Naive thymus-derived CD8-positive, alpha-beta T cell (primary cell): ENCODE results near the gene ACTA1. TPM values are rescaled to one million over a fixed set of nuclear protein-coding genes. Genes with fewer than 3 reads are reported as not detected.
"Not testable (repeated sequence)": the region's sequence is repeated elsewhere in the genome, so short reads cannot be mapped to it uniquely, and the experiment has no call there.

Source experiments
- ATAC-seq, 2 donors: fragments of 150-1000 bp; cut with Tn5 transposase in 1 of 2; sonication (Bioruptor Pico), chemical (Tn5 transposase) in 1 of 2; 1 replicate in 1 of 2; 2 replicates in 1 of 2; pipeline ENCODE4 v1.10.0; 2021; ENCODE audit warnings: mild to moderate bottlenecking in 2 of 2, moderate library complexity in 2 of 2
- POLR2A ChIA-PET: fragments of 350-600 bp; sonication (Branson Sonifier 250); formaldehyde crosslinking; loops from one replicate; lab custom pipeline; 2021; ENCODE audit warnings: antibody characterized with exemption; lab: Charles Lee
- DNase-seq, 10 donors: peaks; one replicate each; pipeline versions ENCODE4 v3.0.0 to v3.0.0-alpha.2; 2020 to 2022
- H3K27ac Mint-ChIP-seq, 10 donors: one replicate each; pipeline ENCODE4 v1.8.0; 2020 to 2022; ENCODE audit warnings: mild to moderate bottlenecking in 10 of 10, mixed read lengths in 10 of 10, moderate library complexity in 4 of 10, inconsistent platforms in 1 of 10
- H3K27me3 Mint-ChIP-seq, 5 donors: one replicate each; pipeline ENCODE4 v1.8.0; 2021 to 2022; ENCODE audit warnings: mixed read lengths in 5 of 5
- H3K36me3 Mint-ChIP-seq, 3 donors: one replicate each; pipeline ENCODE4 v1.8.0; 2020 to 2022; ENCODE audit warnings: mixed read lengths in 3 of 3, mild to moderate bottlenecking in 2 of 3, inconsistent platforms in 1 of 3
- H3K4me1 Mint-ChIP-seq, 4 donors: one replicate each; pipeline ENCODE4 v1.8.0; 2021 to 2022; ENCODE audit warnings: mixed read lengths in 4 of 4
- H3K4me3 Mint-ChIP-seq, 10 donors: one replicate each; pipeline ENCODE4 v1.8.0; 2020 to 2022; ENCODE audit warnings: mild to moderate bottlenecking in 10 of 10, mixed read lengths in 10 of 10, moderate library complexity in 6 of 10, inconsistent platforms in 1 of 10
- H3K9me3 Mint-ChIP-seq, 9 donors: one replicate each; pipeline ENCODE4 v1.8.0; 2020 to 2022; ENCODE audit warnings: mixed read lengths in 9 of 9, mild to moderate bottlenecking in 3 of 9, inconsistent platforms in 1 of 9, moderate library complexity in 1 of 9
- polyA plus RNA-seq, 3 donors: library from polyadenylated mRNA; unstranded; fragments of 300-500 nt; fragmentation: Illumina TruSeq; gene quantifications; one replicate each; pipeline ENCODE4 v1.2.3, GENCODE V29; 2021
- total RNA-seq, 8 experiments: library from RNA in 2 of 8; stranded (reverse) in 2 of 8; gene quantifications; one replicate each; pipeline ENCODE4 v1.2.3 and lab custom pipeline; 2021 to 2026

ACTA1 gene
- total RNA-seq (under 1 TPM; 0.34 to 0.36 TPM), polyA plus RNA-seq (not detected), total RNA-seq (lab: John Stamatoyannopoulos, UW) (0 to 0.64 (median 0.16) reads per million in 6 experiments)

GRCh38 chr1:229434005-229434640, at the start of gene ACTA1:
TSS of gene ACTA1 (minus strand) at chr1:229434094. CDS start at chr1:229433115, 979 bp downstream.
- peaks cover 2 to 8% (median 6%) of the 10 kb centered on the region in 3 donors for H3K36me3 Mint-ChIP-seq
- H3K4me1 Mint-ChIP-seq = peaks cover 5 to 27% (median 23%) of the 10 kb centered on the region in 4 donors
- H3K27ac Mint-ChIP-seq = no peak within 1 kb of the TSS
- POLR2A ChIA-PET = no interaction called here
- H3K4me3 Mint-ChIP-seq = peak within 1 kb of the TSS in 7 of 10 donors; percentile 3 to 84 (median 67)
- DNase-seq (no peak), ATAC-seq (no peak)
- peaks cover 0 to 3% (median 0%) of the 10 kb centered on the region in 9 donors for H3K9me3 Mint-ChIP-seq
- H3K27me3 Mint-ChIP-seq = peaks cover 20 to 60% (median 31%) of the 10 kb centered on the region in 5 donors

- Mint-ChIP-seq H3K27ac (peak overlapping the region in 2 of 10 donors; percentile 12 to 68), H3K27me3 (no peaks in the 10 kb centered on the region), H3K36me3 (peaks cover 19 to 90% (median 34%) of the 10 kb centered on the region in 3 donors), H3K4me3 (no peak overlapping the region), H3K9me3 (no peaks in the 10 kb centered on the region), H3K4me1 (peaks cover 3 to 40% (median 14%) of the 10 kb centered on the region in 4 donors)
- POLR2A ChIA-PET = no interaction called here
- no peak for DNase-seq
- ATAC-seq = no peak
These were observed 48.6 kb upstream of the ACTA1 start for GRCh38 chr1:229482511-229482910.

DNA sequence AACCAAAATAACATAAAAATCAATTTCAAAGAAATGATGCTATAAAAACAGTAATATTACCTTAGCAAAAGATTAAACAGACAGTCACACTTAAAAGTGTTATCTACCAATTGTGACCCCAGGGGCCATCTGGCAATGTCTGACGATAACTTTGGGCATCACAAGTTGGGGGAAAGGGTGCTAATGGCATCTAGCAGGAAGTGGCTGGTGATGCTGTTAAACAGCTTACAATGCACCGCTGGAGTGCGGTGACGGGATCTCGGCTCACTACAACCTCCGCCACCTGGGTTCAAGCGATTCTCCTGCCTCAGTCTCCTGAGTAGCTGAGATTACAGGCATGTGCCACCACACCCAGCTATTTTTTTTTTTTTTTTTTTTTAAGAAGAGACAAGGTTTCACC, 46.6 kb upstream of the ACTA1 start:
- H3K27ac Mint-ChIP-seq = peak overlapping the region in 1 of 10 donors; percentile 33
- peaks cover 20 to 91% (median 32%) of the 10 kb centered on the region in 3 donors for H3K36me3 Mint-ChIP-seq
- POLR2A ChIA-PET = no interaction called here
- no peak for ATAC-seq
- no peaks in the 10 kb centered on the region for H3K9me3 Mint-ChIP-seq
- peaks cover 3 to 40% (median 14%) of the 10 kb centered on the region in 4 donors for H3K4me1 Mint-ChIP-seq
- H3K27me3 Mint-ChIP-seq = no peaks in the 10 kb centered on the region
- no peak for DNase-seq
- peak overlapping the region in 1 of 10 donors; percentile 16 for H3K4me3 Mint-ChIP-seq

- H3K4me1 Mint-ChIP-seq = peaks cover 3 to 40% (median 14%) of the 10 kb centered on the region in 4 donors
- peaks cover 19 to 90% (median 31%) of the 10 kb centered on the region in 3 donors for H3K36me3 Mint-ChIP-seq
- H3K27ac Mint-ChIP-seq = peak overlapping the region in 4 of 10 donors; percentile 6 to 71 (median 29)
- peak in 1 of 2 donors; percentile 47 for ATAC-seq
- H3K4me3 Mint-ChIP-seq = peak overlapping the region in 1 of 10 donors; percentile 16
- DNase-seq = peak in 1 of 10 donors; percentile 5
- no peaks in the 10 kb centered on the region for H3K9me3 Mint-ChIP-seq
- no peaks in the 10 kb centered on the region for H3K27me3 Mint-ChIP-seq
- POLR2A ChIA-PET = no interaction called here
These were observed 45.9 kb upstream of the ACTA1 start for GRCh38 chr1:229479660-229480399.

GRCh38 chr1:229478852-229479251, 45.0 kb upstream of the ACTA1 start:
- H3K27me3 Mint-ChIP-seq = no peaks in the 10 kb centered on the region
- POLR2A ChIA-PET = no interaction called here
- peaks cover 28 to 93% (median 34%) of the 10 kb centered on the region in 3 donors for H3K36me3 Mint-ChIP-seq
- no peak for DNase-seq
- H3K27ac Mint-ChIP-seq = peak overlapping the region in 3 of 10 donors; percentile 18 to 63 (median 18)
- no peak for ATAC-seq
- no peaks in the 10 kb centered on the region for H3K9me3 Mint-ChIP-seq
- no peak overlapping the region for H3K4me3 Mint-ChIP-seq
- peaks cover 3 to 40% (median 15%) of the 10 kb centered on the region in 4 donors for H3K4me1 Mint-ChIP-seq

DNA sequence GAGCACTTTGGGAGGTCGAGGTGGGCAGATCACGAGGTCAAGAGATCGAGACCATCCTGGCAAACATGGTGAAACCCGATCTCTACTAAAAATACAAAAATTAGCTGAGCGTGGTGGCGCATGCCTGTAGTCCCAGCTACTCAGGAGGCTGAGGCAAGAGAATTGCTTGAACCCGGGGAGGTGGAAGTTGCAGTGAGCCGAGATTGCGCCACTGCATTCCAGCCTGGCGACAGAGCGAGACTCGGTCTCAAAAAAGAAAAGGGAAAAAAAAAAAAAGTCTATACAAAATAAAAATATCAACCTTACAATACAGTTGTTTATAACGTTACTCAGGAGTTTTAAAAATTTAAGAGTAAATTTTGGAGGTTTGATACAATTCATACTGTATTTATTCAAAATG, 42.0 kb upstream of the ACTA1 start:
- Mint-ChIP-seq H3K4me1 (peaks cover 1 to 25% (median 10%) of the 10 kb centered on the region in 4 donors), H3K36me3 (peaks cover 28 to 87% (median 37%) of the 10 kb centered on the region in 3 donors)
- DNase-seq, H3K27me3 Mint-ChIP-seq, H3K9me3 Mint-ChIP-seq, ATAC-seq, POLR2A ChIA-PET, H3K27ac Mint-ChIP-seq, H3K4me3 Mint-ChIP-seq: not testable (repeated sequence)

- DNase-seq = no peak
- Mint-ChIP-seq H3K27ac (no peak overlapping the region), H3K27me3 (no peaks in the 10 kb centered on the region), H3K9me3 (no peaks in the 10 kb centered on the region), H3K4me3 (no peak overlapping the region), H3K36me3 (peaks cover 23 to 87% (median 43%) of the 10 kb centered on the region in 3 donors), H3K4me1 (peaks cover 4 to 12% (median 6%) of the 10 kb centered on the region in 4 donors)
- no peak for ATAC-seq
- POLR2A ChIA-PET = no interaction called here
These were observed 40.6 kb upstream of the ACTA1 start for GRCh38 chr1:229474509-229474908.

GRCh38 chr1:229471175-229471574, 37.3 kb upstream of the ACTA1 start:
- ATAC-seq (no peak), DNase-seq (no peak)
- POLR2A ChIA-PET = no interaction called here
- Mint-ChIP-seq H3K9me3 (no peaks in the 10 kb centered on the region), H3K4me3 (no peak overlapping the region), H3K4me1 (peaks cover 0 to 4% (median 2%) of the 10 kb centered on the region in 4 donors), H3K27me3 (no peaks in the 10 kb centered on the region), H3K36me3 (peaks cover 16 to 90% (median 40%) of the 10 kb centered on the region in 3 donors), H3K27ac (peak overlapping the region in 2 of 10 donors; percentile 50 to 69)

- Mint-ChIP-seq H3K27me3 (no peaks in the 10 kb centered on the region), H3K4me1 (peaks cover 0 to 4% (median 2%) of the 10 kb centered on the region in 4 donors), H3K9me3 (no peaks in the 10 kb centered on the region), H3K27ac (peak overlapping the region in 1 of 10 donors; percentile 40), H3K36me3 (peaks cover 14 to 90% (median 43%) of the 10 kb centered on the region in 3 donors), H3K4me3 (no peak overlapping the region)
- no peak for ATAC-seq
- no peak for DNase-seq
- POLR2A ChIA-PET = no interaction called here
These were observed 36.6 kb upstream of the ACTA1 start for GRCh38 chr1:229470406-229471043.

DNA sequence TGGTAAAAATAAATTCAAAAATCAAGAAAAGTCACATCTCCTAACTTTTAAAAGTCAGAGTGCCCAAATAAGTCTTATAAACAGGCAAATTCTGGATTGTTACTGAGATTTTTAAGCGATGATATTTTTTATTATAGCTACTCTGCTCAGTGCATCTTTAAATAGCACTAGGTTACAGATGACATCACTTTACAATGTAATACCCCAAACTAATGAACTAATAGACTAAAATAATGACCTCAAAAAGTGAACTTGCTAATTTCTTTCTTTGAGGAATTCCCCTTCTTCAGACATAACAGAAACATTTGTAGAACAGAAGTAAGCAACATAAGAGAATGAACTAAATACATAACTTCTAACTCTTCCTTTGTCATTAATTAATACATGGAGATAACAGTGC, 33.0 kb upstream of the ACTA1 start:
- Mint-ChIP-seq H3K36me3 (peaks cover 5 to 96% (median 43%) of the 10 kb centered on the region in 3 donors), H3K4me1 (peaks cover 0 to 4% (median 1%) of the 10 kb centered on the region in 4 donors), H3K27ac (no peak overlapping the region), H3K27me3 (no peaks in the 10 kb centered on the region), H3K4me3 (no peak overlapping the region), H3K9me3 (no peaks in the 10 kb centered on the region)
- DNase-seq (no peak), ATAC-seq (no peak)
- POLR2A ChIA-PET = no interaction called here

DNA sequence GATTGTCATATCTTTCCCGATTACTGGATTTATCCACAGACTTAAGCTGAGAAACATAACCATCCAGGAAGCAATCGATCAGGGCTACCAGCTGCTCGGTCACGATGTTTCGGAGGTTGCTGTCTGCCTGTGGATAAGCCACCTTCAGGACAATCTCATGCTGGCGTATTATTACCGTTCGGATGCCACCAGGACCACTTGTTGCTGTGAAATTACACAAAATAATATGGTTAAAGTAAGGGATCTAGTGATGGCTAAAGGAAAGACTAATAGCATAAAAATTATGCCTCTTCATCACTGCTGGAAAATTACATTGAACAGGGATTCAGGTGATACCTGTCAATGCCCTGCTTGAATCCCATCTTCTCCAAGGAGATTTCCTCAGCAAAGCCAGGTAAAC, 30.8 kb upstream of the ACTA1 start:
- DNase-seq (no peak), ATAC-seq (no peak)
- POLR2A ChIA-PET = no interaction called here
- no peak overlapping the region for H3K27ac Mint-ChIP-seq
- peaks cover 0 to 2% (median 0%) of the 10 kb centered on the region in 4 donors for H3K4me1 Mint-ChIP-seq
- H3K36me3 Mint-ChIP-seq = peaks cover 5 to 99% (median 54%) of the 10 kb centered on the region in 3 donors
- H3K9me3 Mint-ChIP-seq = no peaks in the 10 kb centered on the region
- H3K4me3 Mint-ChIP-seq = no peak overlapping the region
- H3K27me3 Mint-ChIP-seq = no peaks in the 10 kb centered on the region

DNA sequence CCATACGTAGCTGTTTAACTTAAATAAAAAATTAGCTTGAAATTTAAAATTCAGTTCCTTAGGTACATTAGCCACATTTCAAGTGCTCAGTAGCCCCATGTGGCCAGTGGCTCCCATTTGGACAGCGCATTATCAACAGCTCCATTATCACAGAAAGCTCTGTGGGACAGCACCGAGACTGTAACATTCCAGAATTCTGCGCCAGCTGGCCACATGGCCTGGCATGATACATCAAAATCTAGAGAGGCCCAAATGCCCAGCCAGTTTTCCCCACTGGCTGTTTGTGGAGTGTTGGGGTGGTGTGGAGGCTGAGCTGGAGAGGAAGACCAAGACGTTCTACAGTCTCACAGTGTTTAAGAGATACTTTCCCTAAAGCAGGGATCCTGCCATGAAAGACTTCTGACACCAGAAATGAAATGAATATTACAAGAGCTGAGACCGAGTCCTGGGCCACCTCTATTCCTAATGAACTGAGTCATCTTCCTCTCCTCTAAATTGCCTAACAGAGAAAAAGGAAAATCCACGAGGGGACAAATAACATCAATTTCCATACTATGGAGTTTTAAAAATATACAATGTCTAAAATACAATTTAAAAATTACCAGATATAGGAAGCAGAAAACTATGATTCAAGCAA, 27.3 kb upstream of the ACTA1 start:
- peaks cover 9 to 93% (median 54%) of the 10 kb centered on the region in 3 donors for H3K36me3 Mint-ChIP-seq
- no peak overlapping the region for H3K27ac Mint-ChIP-seq
- POLR2A ChIA-PET = no interaction called here

More for the DNA sequence above, 27.3 kb upstream of the ACTA1 start:
- Mint-ChIP-seq H3K27me3 (no peaks in the 10 kb centered on the region), H3K4me3 (no peak overlapping the region), H3K9me3 (no peaks in the 10 kb centered on the region), H3K4me1 (no peaks in the 10 kb centered on the region)
- DNase-seq = no peak
- no peak for ATAC-seq
